K562 treated with DMSO at 1 percent for 4 hours (cell line): ENCODE results near the gene DMRTC1B. TPM values are rescaled to one million over a fixed set of nuclear protein-coding genes. Genes with fewer than 3 reads are reported as not detected.

Experiments
- total RNA-seq: library from RNA; unstranded; fragments of 300-600 nt; gene quantifications from 2 replicates; pipeline ENCODE4 v1.2.3, GENCODE V29; 2022; ENCODE audit not compliant: insufficient read depth

DMRTC1B gene, protein sequence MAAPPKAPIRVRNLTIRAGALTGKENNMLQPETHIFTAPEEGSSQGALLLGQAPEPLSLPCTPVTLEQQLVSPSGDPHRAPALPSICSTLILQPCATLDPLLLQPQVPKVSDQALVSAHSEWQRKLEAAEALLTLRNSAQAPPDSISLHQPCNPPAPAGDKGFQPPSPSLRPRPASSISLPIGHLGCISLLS
- total RNA-seq: not detected in 2 replicates

DNA sequence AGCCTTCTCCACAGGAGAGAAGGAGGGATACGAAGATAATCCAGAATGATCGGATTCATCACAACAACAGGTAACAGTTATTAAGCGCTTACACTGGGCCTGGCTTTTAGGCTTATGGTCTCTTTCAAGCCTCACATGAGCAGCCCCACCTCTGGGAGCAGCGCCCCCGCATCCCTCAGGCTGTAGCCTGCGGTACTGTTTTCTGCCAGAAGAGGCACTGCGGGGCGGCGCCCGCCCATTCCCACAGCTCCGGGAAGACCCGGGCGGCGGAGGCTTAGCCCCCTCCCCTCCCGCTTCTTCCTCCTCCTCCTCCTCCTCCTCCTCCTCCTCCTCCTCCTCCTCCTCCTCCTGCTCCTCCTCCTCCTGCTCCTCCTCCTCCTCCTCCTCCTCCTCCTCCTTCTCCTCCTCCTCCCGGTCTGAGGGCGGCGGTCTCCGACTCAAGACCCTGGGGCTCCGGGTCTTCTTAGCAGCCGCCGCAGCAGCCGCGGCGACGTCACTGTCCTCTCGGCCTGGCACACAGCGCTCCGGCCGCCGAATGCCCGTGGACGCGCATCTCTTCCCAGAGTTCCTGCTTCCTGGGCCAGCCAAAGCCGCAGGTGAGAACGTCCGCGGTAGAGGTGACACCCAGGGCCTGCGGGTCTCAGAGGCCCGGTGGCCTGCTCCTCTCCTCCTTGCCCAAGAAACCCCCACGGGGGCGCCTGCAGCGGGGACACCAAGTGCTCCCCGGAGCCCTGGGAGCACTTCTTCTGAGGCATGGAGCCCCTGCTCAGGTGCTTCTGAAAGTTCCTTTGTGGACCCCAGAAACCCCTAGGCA lies at the start of gene DMRTC1B:
Gene DMRTC1B (plus strand): TSS at position 238 of the 814 bp plus-strand sequence. CDS start 68,246 bp downstream, outside the sequence.

DNA sequence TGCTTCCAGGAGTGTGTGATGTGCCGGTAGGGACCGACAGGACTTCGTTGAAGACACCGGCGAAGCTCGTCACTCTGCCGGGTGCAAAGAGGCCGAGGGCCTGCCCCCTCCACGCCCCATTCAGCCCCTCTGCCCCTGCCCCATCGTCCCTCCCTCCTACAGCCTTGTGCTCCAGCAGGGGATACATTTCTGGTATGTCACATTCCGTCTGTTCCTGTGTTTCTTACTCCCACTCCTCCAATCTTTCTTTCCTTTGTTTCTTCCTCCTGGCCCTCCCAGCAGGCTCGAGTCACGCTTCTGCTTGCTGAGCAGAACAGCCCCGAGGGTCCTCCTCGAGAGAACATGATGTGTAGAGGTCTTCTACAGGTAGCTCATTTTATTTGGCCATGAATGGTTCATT lies 5.9 kb downstream of the DMRTC1B start, which contains the start of gene FAM236B:
Gene FAM236B (minus strand): TSS at position 101 of the 400 bp plus-strand sequence. CDS start 100 bp downstream, at position 1.

DNA sequence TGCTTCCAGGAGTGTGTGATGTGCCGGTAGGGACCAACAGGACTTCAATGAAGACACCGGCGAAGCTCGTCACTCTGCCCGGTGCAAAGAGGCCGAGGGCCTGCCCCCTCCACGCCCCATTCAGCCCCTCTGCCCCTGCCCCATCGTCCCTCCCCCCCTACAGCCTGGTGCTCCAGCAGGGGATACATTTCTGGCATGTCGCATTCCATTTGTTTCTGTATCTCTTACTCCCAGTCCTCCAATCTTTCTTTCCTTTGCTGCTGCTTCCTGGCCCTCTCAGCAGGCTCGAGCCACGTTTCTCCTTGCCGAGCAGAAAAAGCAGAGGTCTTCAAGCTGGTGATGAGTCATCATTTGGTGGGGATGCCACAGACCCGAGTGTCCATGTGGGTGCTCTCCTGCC lies 31.4 kb downstream of the DMRTC1B start, which contains the start of gene FAM236D:
Gene FAM236D (minus strand): TSS at position 101 of the 400 bp plus-strand sequence. CDS start 100 bp downstream, at position 1.

Other genes starting within 250 kb of the DMRTC1B start
- 6.1 and 13.2 TPM in 2 replicates for gene HDAC8, start 204.0 kb upstream of the DMRTC1B start, total RNA-seq
- 6.2 and 7.3 TPM in 2 replicates for gene PHKA1, start 62.6 kb upstream of the DMRTC1B start, total RNA-seq
- gene FAM236B, start 5.8 kb downstream of the DMRTC1B start, total RNA-seq: not detected in 2 replicates
- gene FAM236D, start 31.3 kb downstream of the DMRTC1B start, total RNA-seq: not detected in 2 replicates
- gene FAM236C, start 135.7 kb downstream of the DMRTC1B start, total RNA-seq: not detected in 2 replicates
- gene FAM236A, start 161.3 kb downstream of the DMRTC1B start, total RNA-seq: not detected in 2 replicates
- not detected in 2 replicates for gene DMRTC1, start 166.9 kb downstream of the DMRTC1B start, total RNA-seq
- gene PABPC1L2B, start 226.0 kb downstream of the DMRTC1B start, total RNA-seq: not detected in 2 replicates